Measurements from ENCODE around the gene KYNU.

GRCh38 chr2:142853912-142854311, 23.6 kb upstream of the KYNU start:
- TF ChIP-seq CTCF (IDR thresholded peaks at IDR 0.05) (no peak), POLR2A (IDR thresholded peaks at IDR 0.05) (no peak), POLR2AphosphoS5 (IDR thresholded peaks at IDR 0.05) (no peak)
